ENCODE measurements around the gene ALDH1L1.

Gene ALDH1L1

GRCh38 chr3:126212620-126213378, 32.4 kb upstream of the ALDH1L1 start (continued):
- TF ChIP-seq GLIS1 (tag by site-specific recombination; IDR thresholded peaks at IDR 0.05) = peak; percentile 32
- TF ChIP-seq REST (tag by site-specific recombination; IDR thresholded peaks at IDR 0.05) = no peak
- TF ChIP-seq ZNF140 (tag by site-specific recombination; IDR thresholded peaks at IDR 0.05) = no peak
- TF ChIP-seq ZNF398 (tag by site-specific recombination; IDR thresholded peaks at IDR 0.05) = 0 out of 2 replicates have a peak, but pooled peaks have one; percentile 8
- peak; percentile 62 for TF ChIP-seq ZBTB8A (tag by site-specific recombination; IDR thresholded peaks at IDR 0.05)

GRCh38 chr3:126212250-126212619, 31.8 kb upstream of the ALDH1L1 start:
- CTCF ChIA-PET = interaction anchor here (0.8 to 1.4 kb wide), 4 partner anchors 15 to 78 kb away, joined by 3 to 10 read pairs (median 4); no protein-coding TSS in a partner anchor
- H3K9me3 ChIP-seq (ENCODE audit: control insufficient read depth, insufficient read depth, low read depth, low read length) = no peaks in the 10 kb centered on the region
- POLR2A ChIA-PET = no interaction called here
- H3K36me3 ChIP-seq (ENCODE audit: control insufficient read depth in 2 of 2, insufficient read depth in 1 of 2, low read length in 2 of 2) = no peaks in the 10 kb centered on the region
- H3K4me1 ChIP-seq (ENCODE audit: control insufficient read depth, insufficient read depth, low read length) = peaks cover 2% of the 10 kb centered on the region; the same call in 1 of the 2 replicates
- no peak overlapping the region for H3K27ac ChIP-seq (ENCODE audit: extremely low read depth, low read depth, low read length)
- H3K4me3 ChIP-seq (ENCODE audit: low read depth, low read length) = no peak overlapping the region
- TF ChIP-seq ZNF16 (tag by site-specific recombination; IDR thresholded peaks at IDR 0.05; ENCODE audit: low read depth) (no peak), ZNF114 (tag by site-specific recombination; IDR thresholded peaks at IDR 0.05) (no peak), ZBTB11 (tag by site-specific recombination; conservative IDR thresholded peaks at IDR 0.05; ENCODE audit: low read depth) (no peak), ZNF23 (tag by site-specific recombination; IDR thresholded peaks at IDR 0.05; ENCODE audit: borderline replicate concordance) (no peak), ZFP69B (tag by site-specific recombination; IDR thresholded peaks at IDR 0.05) (no peak), ZNF280D (tag by site-specific recombination; IDR thresholded peaks at IDR 0.05) (no peak), ZBTB7A (tag by site-specific recombination; IDR thresholded peaks at IDR 0.05; ENCODE audit: low read depth) (no peak), MYNN (tag by site-specific recombination; IDR thresholded peaks at IDR 0.05; ENCODE audit: borderline replicate concordance) (no peak), ZNF544 (tag by site-specific recombination; IDR thresholded peaks at IDR 0.05) (peak; percentile 42; the same call in 1 of the 2 replicates), ZNF560 (tag by site-specific recombination; IDR thresholded peaks at IDR 0.05; ENCODE audit: borderline replicate concordance) (no peak), ZNF341 (tag by site-specific recombination; IDR thresholded peaks at IDR 0.05; ENCODE audit: low read depth) (no peak), ZNF701 (tag by site-specific recombination; IDR thresholded peaks at IDR 0.05) (no peak), YY1 (tag by site-specific recombination; IDR thresholded peaks at IDR 0.05) (no peak), ZNF514 (tag by site-specific recombination; IDR thresholded peaks at IDR 0.05) (no peak; the same call in 1 of the 2 replicates), ZNF596 (tag by site-specific recombination; IDR thresholded peaks at IDR 0.05) (no peak), ZNF747 (tag by site-specific recombination; IDR thresholded peaks at IDR 0.05) (no peak), ZNF670 (tag by site-specific recombination; IDR thresholded peaks at IDR 0.05; ENCODE audit: low read depth) (no peak), ZNF211 (tag by site-specific recombination; IDR thresholded peaks at IDR 0.05; ENCODE audit: low read depth) (no peak), ZNF843 (tag by site-specific recombination; IDR thresholded peaks at IDR 0.05) (no peak)
